GM19468 (cell line): ENCODE measurements around the gene TRIOBP.

Experiments
- ATAC-seq: cut with Tn5 transposase; IDR thresholded peaks from one replicate; pipeline ENCODE4 v1.9.1; 2021; ENCODE audit warnings: mild to moderate bottlenecking, moderate library complexity, moderate number of reproducible peaks; ENCODE audit not compliant: unreplicated experiment; ENCODE audit errors: extremely low read depth

The TRIOBP gene

DNA sequence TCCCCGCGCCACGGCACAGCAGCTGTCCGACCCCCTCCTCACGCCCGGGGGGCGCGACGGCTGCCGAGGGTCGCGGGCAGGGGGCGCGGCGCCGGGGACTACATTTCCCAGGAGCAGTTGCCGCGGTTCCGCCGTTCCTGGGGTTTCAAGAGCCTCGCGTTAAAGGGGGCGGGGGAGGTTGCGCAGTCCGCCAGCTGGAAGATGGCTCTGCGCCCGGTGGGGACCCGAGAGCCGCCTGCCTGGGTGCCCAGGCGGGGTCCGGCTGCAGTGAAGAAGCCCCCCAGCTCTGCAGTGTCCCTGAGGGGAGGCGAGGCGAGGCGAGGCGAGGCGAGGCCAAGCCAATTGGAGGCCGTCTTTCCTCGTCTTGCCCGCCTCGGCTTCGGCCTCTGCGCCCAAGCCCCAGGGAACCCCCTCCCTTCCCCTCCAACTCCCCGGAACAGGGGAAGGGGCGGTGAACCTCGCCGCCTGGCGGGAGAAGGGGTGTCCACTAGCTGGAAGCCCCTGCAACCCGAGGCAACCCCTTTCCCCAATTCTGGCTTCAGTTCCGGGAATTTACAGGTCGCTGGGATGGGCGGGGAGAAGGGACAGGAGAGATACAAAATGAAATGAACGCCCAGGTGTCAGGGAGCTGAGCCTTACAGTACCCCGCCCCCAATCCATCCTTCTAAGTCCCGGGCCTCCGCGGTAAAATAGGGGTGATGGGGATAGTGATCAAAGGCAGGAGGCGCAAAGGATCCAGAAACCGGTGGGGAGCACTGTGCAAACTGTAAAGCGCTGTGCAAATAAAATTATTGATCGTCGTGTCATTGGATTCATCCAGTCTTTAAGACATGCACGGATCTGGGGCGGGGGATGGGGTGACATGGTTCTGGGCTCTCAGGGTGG, 105.7 kb downstream of the TRIOBP start:
- ATAC-seq: no peak

DNA sequence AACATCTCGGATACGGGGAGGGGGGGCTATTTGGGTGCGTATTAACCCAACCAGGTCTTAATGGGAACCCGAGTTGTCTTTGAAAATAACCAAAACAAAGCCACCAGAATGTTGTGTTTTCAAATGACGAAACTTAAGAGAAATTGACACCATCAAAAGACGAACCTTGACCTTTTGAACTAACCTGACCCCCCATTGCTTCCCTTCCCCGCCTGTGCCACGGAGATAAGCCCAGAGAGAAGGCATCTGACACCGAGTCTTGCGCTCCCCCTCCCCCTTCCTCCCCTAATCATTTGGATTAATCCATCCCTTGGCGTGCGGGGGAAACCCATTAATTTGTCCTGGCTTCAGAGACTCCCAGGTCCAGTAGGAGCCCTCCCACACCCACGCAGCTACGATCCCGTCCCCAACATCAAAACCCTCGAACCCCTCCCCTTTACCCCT, 106.4 kb downstream of the TRIOBP start:
- no peak for ATAC-seq

DNA sequence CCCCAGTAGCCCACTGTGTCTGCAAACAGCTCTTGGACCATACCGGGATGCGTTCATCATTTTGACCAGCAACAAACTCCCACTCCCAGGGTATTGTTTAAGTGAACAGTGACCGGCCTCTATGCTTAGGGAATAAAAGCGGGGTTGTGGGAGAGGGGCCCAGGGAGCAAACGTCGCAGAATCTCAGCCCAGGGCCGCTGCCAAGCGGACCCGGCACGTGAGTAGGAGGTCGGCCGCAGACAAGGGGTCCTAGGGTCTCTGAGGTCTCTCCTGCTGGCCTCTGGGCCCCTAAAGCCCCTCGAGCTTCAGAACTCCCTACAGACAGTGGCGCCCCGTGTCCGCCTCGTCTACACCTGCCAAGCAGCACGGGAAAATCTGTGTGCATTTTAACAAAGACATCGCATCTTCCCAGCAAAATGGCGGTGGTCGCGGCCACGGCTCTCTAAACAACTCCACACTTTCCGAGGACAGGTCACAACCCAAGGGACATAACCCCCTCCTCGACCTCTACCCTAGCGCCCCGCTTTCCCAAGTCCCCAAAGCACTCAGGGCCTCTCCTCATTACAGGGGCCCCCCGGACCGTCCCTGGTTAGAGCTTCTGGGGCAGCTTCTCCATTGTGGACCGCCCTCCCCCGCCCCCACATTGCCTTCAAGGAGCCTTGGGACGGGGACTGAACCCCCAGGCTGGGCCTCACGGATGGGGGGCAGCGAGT, 106.9 kb downstream of the TRIOBP start:
- no peak for ATAC-seq

DNA sequence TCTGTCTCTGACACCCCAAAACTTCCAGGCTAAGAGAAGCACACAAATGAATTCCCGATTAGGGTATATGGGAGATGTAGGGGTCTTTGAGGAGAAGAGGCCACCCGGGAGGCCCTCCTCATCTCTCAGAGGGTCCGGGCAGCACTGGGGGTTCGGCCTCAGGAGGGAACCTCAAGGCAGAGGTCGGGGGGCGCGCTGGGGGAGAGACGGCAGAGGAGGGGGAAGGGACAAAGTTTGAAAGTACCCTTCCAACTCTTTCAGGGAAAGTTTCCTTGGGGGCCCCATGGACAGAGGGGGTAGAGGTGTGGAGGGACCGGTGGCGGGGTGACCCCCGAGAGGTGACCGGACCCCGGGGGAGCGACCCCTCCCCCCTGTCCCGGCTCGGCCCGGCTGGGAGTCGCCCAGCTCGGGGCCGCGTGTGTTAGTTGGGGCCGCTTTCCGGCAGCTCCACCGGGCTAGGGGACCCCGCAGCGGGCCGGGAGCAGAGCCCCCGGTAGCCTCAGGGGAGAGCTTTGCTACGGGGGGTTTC, 107.6 kb downstream of the TRIOBP start:
- ATAC-seq: no peak

DNA sequence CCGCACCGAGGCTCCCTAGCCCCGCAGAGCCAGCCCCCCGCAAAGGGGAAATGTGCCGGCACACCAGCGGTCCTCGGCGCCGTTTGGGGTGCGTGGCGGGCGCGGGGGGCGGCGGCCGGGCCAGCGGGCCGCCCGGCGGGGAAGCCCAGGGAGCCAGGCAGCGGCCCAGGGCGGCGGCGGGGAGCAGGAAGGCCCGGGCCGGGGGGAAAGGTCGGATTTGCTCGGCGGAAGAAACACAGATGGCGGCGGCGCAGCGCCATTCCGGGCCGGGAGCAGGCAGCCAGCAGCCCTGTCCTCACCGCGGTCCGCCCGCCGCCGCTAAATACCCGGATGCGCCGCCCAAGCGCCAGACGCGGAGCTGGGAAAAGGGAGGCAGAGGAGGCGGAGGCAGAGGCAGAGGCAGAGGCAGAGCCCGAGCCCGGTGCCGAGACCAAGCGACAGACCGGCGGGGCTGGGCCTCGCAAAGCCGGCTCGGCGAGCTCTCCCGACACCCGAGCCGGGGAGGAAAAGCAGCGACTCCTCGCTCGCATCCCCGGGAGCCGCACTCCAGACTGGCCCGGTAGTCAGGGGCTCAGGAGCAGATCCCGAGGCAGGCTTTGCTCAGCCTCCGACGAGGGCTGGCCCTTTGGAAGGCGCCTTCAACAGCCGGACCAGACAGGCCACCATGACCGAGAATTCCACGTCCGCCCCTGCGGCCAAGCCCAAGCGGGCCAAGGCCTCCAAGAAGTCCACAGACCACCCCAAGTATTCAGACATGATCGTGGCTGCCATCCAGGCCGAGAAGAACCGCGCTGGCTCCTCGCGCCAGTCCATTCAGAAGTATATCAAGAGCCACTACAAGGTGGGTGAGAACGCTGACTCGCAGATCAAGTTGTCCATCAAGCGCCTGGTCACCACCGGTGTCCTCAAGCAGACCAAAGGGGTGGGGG, 108.3 kb downstream of the TRIOBP start:
- ATAC-seq: no peak

DNA sequence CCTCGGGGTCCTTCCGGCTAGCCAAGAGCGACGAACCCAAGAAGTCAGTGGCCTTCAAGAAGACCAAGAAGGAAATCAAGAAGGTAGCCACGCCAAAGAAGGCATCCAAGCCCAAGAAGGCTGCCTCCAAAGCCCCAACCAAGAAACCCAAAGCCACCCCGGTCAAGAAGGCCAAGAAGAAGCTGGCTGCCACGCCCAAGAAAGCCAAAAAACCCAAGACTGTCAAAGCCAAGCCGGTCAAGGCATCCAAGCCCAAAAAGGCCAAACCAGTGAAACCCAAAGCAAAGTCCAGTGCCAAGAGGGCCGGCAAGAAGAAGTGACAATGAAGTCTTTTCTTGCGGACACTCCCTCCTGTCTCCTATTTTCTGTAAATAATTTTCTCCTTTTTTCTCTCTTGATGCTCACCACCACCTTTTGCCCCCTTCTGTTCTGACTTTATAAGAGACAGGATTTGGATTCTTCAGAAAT, 109.0 kb downstream of the TRIOBP start:
- no peak for ATAC-seq

DNA sequence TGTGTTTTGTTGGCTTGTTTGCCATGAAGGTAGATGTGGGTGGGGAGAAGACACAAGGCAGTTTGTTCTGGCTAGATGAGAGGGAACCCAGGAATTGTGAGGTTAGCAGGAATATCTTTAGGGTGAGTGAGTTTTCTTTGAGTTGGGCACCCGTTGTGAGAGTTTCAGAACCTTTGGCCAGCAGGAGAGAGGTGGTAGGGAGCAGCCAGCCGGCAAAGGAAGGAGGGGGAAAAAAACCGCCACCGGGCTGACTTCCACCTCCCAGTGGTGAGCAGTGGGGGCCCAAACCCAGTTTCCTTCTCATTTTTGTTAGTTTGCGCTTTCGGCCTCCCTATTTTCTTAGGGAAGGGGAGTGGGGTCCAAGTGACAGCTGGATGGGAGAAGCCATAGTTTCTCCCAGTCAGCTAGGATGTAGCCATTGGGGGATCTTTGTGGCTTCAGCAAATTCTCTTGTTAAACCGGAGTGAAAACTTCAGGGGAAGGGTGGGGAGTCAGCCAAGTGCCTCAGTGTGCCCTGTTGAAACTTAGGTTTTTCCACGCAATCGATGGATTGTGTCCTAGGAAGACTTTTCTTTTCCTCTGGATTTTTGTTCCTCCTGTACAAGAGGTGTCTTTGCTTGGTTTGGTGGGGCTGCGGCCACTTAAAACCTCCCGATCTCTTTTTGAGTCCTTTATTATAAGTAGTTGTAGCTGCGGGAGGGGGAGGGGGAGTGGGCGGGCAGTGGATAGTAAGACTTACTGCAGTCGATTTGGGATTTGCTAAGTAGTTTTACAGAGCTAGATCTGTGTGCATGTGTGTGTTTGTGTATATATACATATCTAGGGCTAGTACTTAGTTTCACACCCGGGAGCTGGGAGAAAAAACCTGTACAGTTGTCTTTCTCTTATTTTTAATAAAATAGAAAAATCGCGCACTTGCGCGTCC, 109.8 kb downstream of the TRIOBP start:
- ATAC-seq: no peak

DNA sequence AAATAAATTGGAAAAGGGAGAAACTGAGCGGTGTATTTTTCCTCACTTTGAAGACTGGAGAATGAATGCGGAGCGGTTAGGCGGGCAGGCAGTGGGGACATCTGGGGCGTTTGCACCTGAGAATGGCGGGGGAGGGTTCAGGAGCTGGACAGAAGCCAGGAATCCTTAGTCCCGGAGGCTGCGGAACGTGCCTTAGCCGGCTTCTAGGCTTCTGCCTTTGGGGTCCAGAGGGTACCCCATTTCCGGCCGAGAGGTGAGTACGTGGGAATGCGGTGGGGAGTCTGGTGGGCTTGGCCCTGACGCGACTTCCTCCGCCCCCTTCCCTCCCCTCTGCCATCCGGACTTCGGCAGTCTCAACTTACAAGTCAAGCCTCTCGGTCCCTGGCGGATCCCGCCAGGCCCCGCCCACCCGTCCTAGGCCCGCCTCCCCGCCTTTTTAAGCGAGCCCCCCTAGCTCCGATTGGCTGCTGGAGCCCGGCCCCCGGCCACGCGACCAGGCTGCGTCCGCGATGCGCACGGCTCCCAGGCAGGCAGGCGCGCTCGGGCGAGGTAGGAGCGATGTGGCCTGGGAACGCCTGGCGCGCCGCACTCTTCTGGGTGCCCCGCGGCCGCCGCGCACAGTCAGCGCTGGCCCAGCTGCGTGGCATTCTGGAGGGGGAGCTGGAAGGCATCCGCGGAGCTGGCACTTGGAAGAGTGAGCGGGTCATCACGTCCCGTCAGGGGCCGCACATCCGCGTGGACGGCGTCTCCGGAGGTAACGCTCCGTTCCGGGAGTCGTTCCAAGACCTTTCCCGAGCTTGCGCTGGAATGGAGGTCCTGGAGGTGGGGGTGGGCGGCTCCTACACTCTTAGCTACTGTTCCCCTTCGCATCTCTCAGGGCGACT, 110.8 kb downstream of the TRIOBP start, which contains the start of gene GCAT:
Gene GCAT, plus strand, starts transcription at position 525 of the 884 bp plus-strand sequence. Its CDS starts 34 bp downstream, at position 559.
- peak; percentile 14 for ATAC-seq

DNA sequence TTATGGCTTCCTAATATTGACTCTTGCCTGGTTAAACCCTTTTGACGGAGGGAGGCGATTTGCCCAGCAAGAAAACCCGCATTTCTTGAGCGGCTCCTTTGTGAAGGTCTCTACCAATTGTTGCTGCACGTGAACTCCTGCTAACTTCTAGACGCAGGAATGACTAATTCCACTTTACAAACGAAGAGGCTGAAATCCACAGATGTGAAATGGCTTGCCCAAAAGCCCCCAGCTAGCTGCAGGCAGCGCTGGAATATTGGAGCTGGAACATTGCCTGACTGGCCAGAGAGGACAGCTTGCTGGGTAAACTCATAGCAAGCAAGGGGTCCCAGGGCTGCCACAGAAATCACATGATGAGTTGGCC, 111.4 kb downstream of the TRIOBP start:
- ATAC-seq: no peak

DNA sequence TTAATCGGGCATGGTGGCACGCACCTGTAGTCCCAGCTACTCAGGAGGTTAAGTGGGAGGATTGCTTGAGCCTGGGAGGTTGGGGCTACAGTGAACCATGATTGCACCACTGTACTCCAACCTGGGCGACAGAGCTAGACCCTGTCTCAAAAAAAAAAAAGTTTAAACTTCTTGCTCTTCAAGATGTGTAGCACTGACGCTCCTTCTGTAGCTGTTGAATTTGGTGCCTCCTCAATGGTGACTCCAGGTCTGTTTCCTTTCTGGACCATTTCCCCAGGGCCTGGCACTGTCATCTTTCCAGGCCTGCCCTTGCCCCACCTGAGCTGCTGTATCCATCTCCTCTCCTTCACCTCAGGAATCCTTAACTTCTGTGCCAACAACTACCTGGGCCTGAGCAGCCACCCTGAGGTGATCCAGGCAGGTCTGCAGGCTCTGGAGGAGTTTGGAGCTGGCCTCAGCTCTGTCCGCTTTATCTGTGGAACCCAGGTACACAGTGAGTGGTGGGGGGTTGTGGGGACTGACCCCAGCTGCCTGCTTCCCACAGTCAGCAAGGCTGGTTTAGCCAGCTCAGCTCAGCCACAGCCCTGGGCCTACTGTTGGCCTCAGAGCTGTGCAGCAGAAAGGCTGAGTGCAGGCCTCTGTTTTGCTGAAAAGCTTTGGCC, 113.0 kb downstream of the TRIOBP start:
- no peak for ATAC-seq

DNA sequence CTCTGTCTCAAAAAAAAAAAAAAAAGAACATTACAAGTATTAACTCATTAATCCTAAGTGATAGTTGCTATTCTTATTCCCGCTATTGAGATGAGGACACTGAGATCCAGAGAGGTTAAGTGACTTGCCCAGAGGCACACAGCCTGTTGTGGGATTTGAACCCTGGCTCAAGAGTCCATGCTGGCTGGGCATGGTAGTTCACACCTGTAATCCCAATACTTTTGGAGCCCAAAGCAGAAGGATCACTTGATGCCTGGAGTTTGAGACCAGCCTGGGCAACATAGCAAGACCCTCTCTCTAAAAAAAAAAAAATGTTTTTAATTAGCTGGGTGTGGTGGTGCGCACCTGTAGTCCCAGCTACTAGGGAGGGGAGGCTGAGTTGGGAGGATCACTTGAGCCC, 115.0 kb downstream of the TRIOBP start:
- ATAC-seq: no peak

DNA sequence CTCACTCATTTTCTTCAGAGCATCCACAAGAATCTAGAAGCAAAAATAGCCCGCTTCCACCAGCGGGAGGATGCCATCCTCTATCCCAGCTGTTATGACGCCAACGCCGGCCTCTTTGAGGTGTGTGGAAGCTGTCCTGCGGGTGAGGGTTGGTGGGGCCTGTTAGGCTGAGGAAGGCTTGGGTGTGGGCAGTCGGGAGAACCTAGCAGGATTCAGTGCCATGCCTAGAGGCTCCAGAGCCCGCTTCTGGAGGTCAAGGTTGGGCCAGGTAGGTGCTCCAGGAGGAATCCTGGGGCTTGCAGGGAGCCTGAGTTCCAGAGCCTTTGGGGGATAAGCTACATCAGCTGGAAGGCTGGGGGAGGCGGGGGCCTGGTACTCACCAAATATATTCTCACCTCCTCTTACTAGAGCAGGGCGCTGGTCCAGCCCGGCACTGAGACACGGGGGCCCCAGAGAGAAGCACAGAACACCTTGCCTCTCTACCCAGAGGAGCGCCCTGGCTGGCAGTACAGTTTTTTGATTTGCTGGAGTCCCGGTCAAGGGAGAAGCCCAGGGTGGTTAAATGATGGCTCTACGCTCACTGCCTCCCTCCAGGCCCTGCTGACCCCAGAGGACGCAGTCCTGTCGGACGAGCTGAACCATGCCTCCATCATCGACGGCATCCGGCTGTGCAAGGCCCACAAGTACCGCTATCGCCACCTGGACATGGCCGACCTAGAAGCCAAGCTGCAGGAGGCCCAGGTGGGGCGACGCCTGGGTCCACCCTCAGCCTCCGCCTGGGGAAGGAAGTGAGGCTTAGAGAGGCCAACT, 116.2 kb downstream of the TRIOBP start:
- no peak for ATAC-seq

DNA sequence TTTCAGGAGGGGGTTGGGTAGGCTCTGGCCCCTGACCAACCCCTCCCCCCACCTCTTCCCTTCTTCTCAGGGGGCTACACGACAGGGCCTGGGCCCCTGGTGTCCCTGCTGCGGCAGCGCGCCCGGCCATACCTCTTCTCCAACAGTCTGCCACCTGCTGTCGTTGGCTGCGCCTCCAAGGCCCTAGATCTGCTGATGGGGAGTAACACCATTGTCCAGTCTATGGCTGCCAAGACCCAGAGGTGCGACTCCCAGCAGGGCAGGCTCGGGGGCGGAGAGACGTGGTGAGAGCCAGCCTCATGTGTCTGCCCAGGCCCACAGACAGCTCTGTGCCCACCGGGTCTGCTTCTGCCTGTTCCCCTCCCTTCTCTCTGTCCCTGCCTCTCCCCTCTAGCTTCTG, 118.7 kb downstream of the TRIOBP start:
- no peak for ATAC-seq

DNA sequence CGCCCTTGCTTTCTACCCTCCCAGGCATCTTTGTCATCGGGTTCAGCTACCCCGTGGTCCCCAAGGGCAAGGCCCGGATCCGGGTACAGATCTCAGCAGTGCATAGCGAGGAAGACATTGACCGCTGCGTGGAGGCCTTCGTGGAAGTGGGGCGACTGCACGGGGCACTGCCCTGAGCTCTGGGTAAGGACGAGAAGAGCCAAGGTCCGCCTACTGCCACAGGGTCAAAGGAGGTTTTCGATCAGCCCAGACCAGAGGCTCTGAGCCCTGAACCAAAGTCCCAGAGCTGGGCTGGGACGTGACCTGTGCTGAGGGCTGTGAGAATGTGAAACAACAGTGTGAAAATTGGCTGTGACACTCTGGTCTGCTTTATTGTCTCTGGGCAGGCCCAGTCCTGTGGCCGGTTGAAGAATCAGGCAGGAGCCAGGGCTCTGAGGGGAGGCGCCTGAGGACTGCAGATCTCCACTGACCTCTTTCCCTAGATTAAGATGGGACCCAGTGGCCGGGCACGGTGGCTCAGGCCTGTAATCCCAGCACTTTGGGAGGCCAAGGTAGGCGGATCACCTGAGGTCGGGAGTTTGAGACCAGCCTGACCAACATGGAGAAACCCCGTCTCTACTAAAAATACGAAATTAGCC, 119.8 kb downstream of the TRIOBP start:
- no peak for ATAC-seq

DNA sequence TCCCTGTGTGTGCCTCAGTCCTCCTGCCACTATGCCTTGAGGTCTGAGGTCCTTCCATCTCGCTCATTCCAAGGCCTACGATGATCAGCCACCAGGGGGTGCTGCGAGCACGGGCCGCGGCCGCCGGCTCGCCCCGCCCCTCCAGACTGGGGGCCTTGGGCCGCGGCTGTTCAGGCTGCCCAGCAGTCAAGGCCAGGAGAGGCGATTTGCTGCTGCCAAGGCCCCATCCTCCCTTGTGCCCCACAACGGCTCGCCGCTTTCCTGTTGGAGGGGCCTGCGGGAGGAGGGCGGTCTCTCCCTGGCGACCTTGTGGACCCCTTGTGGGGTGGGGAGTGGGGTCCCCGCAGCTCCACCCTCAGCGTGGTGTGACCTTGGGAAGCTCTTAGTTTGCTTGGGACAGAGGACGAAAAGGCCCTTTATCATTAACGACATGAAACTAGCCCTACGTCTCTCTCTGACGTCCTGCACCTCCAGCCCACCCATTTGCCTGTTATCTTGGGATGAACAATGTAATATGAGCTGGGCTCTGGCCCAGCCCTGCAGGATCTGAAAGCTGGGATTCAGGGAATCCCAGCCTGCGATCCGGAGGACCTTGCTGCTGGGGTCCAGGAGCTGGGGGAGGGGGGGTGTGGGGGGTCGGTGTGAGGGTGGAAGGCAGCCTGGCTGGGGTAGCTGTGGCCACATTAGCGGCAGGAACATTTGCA, 121.0 kb downstream of the TRIOBP start:
- ATAC-seq: no peak
